ENCODE results near the gene SKIC3.

DNA sequence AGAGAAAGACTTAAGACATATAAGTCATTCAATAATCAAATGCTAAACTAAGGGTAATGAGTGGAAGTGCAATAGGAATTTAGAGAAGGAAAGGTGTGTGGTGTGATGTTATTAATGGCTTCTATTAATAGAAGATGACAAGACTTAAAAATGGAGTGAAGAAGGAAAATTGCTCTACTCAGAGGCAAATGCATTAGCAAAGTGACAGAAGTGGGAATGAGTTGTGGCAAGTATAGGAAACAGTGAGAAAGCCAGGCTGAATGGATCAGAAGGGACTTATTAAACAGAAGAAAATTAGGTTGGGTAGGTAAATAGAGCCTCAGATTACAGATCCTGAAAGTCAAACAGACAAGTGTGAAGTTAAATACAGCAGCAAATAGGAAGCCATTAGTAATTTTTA, 5.7 kb downstream of the SKIC3 start:
- TF ChIP-seq, protein P1, sequence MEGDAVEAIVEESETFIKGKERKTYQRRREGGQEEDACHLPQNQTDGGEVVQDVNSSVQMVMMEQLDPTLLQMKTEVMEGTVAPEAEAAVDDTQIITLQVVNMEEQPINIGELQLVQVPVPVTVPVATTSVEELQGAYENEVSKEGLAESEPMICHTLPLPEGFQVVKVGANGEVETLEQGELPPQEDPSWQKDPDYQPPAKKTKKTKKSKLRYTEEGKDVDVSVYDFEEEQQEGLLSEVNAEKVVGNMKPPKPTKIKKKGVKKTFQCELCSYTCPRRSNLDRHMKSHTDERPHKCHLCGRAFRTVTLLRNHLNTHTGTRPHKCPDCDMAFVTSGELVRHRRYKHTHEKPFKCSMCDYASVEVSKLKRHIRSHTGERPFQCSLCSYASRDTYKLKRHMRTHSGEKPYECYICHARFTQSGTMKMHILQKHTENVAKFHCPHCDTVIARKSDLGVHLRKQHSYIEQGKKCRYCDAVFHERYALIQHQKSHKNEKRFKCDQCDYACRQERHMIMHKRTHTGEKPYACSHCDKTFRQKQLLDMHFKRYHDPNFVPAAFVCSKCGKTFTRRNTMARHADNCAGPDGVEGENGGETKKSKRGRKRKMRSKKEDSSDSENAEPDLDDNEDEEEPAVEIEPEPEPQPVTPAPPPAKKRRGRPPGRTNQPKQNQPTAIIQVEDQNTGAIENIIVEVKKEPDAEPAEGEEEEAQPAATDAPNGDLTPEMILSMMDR (IDR thresholded peaks at IDR 0.05; ENCODE audit: low read depth, low read length): no peak
- TF ChIP-seq EZH2phosphoT487 (IDR thresholded peaks at IDR 0.05; ENCODE audit: low read depth): no peak

Measured in OCI-LY3 (cell line).